Stimulated activated CD8-positive, alpha-beta memory T cell treated with anti-CD3 and anti-CD28 coated beads, Interleukin-4, amount 100 ng/mL, for 4 hours (primary cell): Measurements from ENCODE around the gene ZSWIM4.
"Not testable (repeated sequence)": the region's sequence is repeated elsewhere in the genome, so short reads cannot be mapped to it uniquely, and the experiment has no call there.

ENCODE experiments used
- DNase-seq, 2 donors: peaks; one replicate each; pipeline ENCODE4 v3.0.0-alpha.2; 2020; ENCODE audit warnings: low read depth in 2 of 2, low spot score in 1 of 2

Gene ZSWIM4

DNA sequence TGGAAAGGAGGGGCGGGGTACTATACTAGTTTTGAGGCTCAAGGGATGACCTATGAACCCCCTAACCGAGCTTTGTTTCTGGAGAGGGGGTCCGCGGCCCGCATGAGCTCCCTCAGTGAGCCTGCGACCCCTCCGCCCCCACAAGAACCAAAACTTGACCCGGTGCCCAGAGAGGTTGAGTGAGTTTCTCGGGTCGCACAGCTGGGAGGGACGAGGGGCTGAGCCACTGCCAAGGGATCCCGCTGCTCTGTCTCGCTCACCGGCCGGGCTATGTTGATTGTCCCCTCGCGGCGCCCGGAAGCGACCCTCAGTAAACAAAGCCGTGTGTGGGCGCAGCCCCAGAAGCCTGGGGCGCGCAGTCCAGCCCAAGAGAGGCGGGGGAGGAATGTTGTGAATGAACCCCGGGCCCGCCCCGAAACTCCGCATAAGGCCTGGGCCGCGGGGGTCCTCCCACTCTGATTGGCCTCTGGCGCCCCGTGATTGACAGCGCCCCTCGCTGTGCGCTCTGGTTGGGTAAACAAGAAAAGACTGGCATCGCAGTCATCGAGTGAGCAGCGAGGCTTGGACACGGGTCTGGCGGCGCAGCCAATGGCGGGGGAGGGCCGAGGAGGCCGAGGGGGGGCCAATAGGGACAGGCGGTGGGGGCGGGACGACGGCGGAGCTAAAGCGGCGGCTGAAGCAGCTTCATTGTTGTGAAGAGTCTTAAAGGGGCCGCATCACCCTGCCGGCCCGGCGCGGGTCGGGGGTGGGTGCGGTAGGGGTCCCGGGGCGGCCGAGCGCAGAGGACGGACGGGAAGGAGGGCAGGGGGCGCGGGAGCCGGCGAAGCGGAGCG is at the start of gene ZSWIM4:
Gene ZSWIM4 (plus strand): TSS at position 687 of the 833 bp plus-strand sequence. CDS start 206 bp downstream, outside the sequence.
- DNase-seq, result peak; percentile 80 to 93

DNA sequence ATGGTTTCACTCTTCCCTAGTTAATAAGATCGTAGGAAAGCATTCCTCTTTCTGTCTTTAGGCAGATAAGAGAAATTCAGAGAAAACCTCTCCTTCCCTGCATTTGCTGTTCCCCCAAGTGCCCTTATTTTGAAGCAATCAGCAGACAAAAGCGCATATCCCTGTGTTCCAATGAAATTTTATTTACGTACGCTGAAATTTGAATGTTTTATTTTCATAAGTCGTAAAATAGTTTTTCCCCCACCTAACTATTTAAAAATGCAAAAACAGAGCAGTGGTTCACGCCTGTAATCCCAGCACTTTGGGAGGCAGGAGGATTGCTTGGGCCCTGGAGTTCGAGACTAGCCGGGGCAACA is 48.2 kb upstream of the ZSWIM4 start:
- DNase-seq, result no peak

DNA sequence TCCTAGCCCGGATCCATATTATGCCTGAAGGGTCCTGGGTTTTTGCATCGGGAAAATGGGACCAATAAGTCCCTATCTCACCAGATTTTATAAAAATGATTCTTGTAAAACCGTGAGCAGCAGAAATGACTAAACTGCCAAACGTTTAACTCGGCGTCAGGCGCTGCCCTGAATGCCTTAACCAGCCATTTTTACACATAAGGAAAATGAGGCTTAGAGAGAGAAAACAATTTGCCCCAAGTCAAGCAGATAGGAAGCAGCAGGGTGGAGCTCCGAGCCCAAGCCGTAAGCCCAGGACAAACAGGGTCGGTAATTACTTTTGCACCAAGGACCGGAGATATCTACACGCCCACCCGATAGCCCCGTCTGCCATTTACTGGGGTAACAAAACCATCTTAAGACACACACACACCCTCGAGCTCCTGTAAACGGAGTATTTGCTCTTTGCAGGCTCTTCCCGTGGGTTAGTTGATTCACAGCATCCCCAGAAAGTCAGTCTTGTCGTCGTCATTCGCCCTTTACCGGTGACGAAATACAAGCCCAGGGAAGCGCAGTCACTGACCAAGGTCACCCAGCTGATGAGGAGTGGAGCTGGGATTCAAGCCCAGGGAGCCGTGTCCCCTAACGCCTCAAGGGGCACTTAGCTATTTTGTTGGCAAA is 46.9 kb upstream of the ZSWIM4 start:
- DNase-seq, result no peak

DNA sequence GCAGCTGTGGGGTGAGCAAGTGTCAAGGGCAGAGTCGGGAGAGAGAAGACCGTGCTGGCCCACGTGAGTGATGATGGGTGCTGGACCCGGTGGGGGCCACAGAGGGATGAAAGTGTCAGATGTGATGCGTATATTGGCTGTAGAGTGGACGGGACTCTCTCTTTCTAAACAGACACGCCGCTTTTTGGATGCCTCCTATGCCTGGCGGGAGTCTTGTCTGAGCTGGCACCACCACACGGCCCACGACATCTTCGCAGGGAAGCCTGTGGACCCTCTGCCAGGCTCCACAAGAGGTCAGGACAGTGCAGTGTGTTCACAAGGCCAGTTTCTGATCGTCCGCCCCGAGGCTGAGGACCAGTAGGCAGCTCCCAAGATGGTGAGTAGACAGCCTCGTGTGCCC is 43.8 kb upstream of the ZSWIM4 start:
- DNase-seq, result no peak

- not testable (repeated sequence) for DNase-seq
These were observed 41.6 kb upstream of the ZSWIM4 start for GRCh38 chr19:13753622-13754021.

GRCh38 chr19:13756210-13756609 is 39.0 kb upstream of the ZSWIM4 start:
- DNase-seq, result no peak

DNA sequence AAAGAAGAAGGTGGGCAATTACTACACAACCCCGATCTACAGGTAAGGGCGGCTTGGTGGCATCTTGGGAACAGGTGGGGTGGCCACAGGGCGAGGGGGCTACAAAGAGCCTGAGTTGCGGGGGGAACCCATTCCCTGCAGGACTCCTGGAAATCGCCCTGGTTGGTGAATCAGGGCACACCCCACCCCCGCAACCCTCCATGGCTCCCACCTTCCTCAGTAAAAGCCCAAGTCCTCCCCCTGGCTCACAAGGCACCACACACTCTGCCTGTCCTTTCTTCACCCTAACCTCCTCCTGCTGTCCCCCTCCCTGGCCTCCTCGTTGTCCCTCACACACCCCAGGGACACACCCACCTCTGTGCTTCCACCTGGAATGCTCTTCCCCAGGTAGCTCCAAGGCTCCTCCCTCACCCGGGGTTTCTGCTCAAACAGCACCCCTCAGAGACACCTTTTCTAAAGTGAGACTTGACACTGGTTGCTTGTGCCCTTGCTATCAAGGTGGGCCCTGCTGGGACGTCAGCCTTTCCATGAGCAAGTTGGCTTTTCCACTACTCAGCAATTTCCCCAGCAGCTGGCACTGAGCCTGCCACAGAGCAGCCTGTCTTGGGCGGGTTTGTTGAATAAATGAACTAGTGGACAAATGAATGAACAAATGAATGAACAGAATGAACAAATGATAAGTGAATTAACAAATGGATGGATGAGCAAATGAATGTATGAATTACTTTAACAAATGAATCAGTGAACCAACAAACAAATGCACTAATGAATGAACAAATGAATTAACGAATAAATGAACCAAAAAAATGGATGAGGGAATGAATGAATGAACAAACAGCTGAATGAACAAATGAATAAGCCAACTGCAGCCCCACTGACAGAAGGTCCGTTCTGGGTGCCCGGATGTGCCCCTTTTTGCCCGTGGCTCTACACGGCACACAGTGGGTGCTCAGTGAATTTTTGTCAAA is 37.2 kb upstream of the ZSWIM4 start:
- DNase-seq, result no peak

GRCh38 chr19:13758795-13759194 is 36.4 kb upstream of the ZSWIM4 start:
- no peak for DNase-seq

GRCh38 chr19:13761423-13761822 is 33.8 kb upstream of the ZSWIM4 start:
- DNase-seq, result no peak

DNA sequence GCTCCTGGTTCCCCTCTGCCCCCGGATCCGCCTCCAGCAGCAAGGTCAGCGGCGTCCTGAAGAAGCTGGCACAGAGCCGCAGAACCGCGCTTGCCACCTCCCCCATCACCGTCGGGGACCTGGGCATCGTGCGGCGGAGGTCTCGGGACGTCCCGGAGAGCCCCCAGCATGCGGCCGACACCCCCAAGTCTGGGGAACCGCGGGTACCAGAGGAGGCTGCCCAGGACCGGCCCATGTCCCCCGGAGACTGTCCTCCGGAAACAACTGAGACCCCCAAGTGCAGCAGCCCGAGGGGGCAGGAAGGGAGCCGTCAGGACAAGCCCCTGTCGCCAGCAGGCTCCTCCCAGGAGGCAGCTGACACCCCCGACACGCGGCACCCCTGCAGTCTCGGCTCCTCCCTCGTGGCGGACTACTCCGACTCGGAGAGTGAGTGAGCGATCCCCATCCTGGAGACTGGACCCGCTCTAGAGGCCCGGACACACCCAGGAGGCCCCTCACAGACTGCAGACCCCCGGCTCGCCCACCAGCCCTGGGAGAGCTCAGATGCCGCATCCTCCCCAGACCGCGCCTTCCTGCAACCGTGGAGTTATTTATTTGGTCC is 32.5 kb upstream of the ZSWIM4 start:
- no peak for DNase-seq

GRCh38 chr19:13763265-13763664 is 32.0 kb upstream of the ZSWIM4 start:
- DNase-seq, result no peak

- peak in 1 of 2 donors; percentile 53 for DNase-seq
These were observed 31.0 kb upstream of the ZSWIM4 start, which contains the start of gene MRI1 for GRCh38 chr19:13764101-13764807. Gene MRI1 (plus strand): TSS chr19:13764522. CDS start chr19:13764589, 67 bp downstream.

DNA sequence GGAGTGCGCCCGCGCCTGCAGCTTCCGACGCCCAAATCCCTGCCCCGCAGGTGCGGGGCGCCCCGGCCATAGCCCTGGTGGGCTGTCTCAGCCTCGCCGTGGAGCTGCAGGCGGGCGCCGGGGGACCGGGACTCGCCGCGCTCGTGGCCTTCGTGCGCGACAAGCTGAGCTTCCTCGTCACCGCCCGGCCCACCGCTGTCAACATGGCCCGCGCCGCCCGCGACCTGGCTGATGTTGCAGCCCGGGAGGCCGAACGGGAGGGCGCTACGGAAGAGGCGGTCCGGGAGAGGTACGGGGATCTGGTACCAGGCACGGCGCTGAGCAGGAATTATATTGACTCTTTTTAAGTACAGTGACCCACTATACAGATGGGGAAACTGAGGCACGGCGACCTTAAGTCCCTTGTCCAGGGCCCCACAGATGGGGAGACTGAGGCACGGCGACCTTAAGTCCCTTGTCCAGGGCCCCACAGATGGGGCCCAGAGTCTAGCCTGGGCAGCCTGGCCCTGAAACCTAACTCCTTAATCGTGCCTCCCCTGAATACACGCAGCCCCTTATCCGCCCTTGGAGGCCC is 30.3 kb upstream of the ZSWIM4 start:
- no peak for DNase-seq

- no peak for DNase-seq
These were observed 29.7 kb upstream of the ZSWIM4 start for GRCh38 chr19:13765395-13766094.

- DNase-seq, result no peak
These were observed 29.2 kb upstream of the ZSWIM4 start for GRCh38 chr19:13766095-13766481.

DNA sequence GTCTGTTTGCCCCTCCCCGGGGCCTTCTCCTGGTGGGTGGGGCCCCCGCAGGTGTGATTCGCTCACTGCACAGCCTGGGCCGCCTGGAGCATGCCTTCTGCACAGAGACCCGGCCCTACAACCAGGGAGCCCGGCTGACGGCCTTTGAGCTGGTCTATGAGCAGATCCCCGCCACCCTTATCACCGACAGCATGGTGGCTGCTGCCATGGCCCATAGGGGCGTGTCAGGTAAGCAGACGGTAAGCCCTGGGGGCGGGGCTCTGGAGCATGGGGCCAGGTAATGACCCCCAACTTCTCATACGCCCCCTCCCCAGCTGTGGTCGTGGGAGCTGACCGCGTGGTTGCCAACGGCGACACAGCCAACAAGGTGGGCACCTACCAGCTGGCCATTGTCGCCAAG is 26.7 kb upstream of the ZSWIM4 start:
- DNase-seq, result no peak

DNA sequence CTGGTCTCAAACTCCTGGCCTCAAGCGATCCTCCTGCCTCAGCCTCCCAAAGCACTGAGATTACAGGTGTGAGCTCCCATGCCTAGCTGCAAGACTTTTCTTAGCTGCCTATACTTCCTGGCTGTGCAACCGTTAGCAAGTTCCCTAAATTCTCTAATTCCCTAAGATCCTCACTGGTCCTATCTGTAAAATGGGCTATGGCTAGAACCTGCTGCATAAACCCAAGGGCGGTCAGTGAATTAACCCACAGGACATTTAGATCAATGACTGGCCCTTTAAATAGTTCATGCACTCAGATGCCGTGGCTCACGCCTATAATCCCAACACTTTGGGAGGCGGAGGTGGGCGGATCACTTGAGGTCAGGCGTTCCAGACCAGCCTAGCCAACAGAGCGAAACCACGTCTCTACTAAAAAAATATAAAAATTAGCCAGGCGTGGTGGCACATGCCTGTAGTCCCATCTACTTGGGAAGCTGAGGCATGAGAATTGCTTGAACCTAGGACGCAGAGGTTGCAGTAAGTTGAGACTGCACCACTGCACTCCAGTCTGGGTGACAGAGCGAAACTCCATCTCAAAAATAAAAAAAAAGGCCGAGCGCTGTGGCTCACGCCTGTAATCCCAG is 25.1 kb upstream of the ZSWIM4 start:
- DNase-seq, result no peak

GRCh38 chr19:13774217-13775191 is 20.7 kb upstream of the ZSWIM4 start, which contains the start of gene C19orf53:
Gene C19orf53 (plus strand): TSS chr19:13774456. CDS start chr19:13774478, 22 bp downstream.
- peak; percentile 72 to 74 for DNase-seq
